Heart left ventricle (tissue), 16 donors: ENCODE measurements around the gene BPTF. TPM values are rescaled to one million over a fixed set of nuclear protein-coding genes. Genes with fewer than 3 reads are reported as not detected.

Source experiments
- ATAC-seq, 4 donors: fragments of 200-7000 bp; cut with Tn5 transposase; one replicate each; pipeline ENCODE4 v1.9.1; 2020 to 2022; ENCODE audit warnings: moderate library complexity in 4 of 4, mild to moderate bottlenecking in 3 of 4, moderate number of reproducible peaks in 1 of 4
- DNase-seq, 5 donors: peaks; one replicate each; pipeline ENCODE4 v3.0.0-alpha.2; 2020
- H3K27ac ChIP-seq, 12 donors: fragments of 200-600 bp; sonication (generic) in 4 of 12; one replicate each; pipeline versions ENCODE4 v1.5.0 to v1.8.0; 2016 to 2022; ENCODE audit warnings: mild to moderate bottlenecking in 2 of 12
- H3K27me3 ChIP-seq, 9 donors: fragments of 200-600 bp; sonication (generic) in 2 of 9; one replicate each; pipeline versions ENCODE4 v1.5.1 to v1.8.0; 2016 to 2022; ENCODE audit warnings: mild to moderate bottlenecking in 3 of 9
- H3K36me3 ChIP-seq, 9 donors: fragments of 200-600 bp; sonication (generic) in 2 of 9; one replicate each; pipeline versions ENCODE4 v1.5.0 to v1.8.0; 2018 to 2022; ENCODE audit warnings: mild to moderate bottlenecking in 2 of 9
- H3K4me1 ChIP-seq, 12 donors: fragments of 200-600 bp; sonication (generic) in 4 of 12; one replicate each; pipeline versions ENCODE4 v1.5.0 to v1.8.0; 2016 to 2022; ENCODE audit warnings: mild to moderate bottlenecking in 3 of 12
- H3K4me3 ChIP-seq, 12 donors: fragments of 200-600 bp; sonication (generic) in 4 of 12; one replicate each; pipeline versions ENCODE4 v1.5.0 to v1.8.0; 2017 to 2022; ENCODE audit warnings: mild to moderate bottlenecking in 9 of 12, moderate library complexity in 4 of 12
- H3K9me3 ChIP-seq, 12 donors: fragments of 200-600 bp; sonication (generic) in 4 of 12; one replicate each; pipeline versions ENCODE4 v1.5.0 to v1.8.0; 2016 to 2022; ENCODE audit warnings: mild to moderate bottlenecking in 1 of 12
- POLR2A ChIP-seq, 2 donors: fragments of 450-650 bp; IDR thresholded peaks; one replicate each; pipeline ENCODE4 v1.6.1; 2017; ENCODE audit warnings: antibody characterized with exemption in 2 of 2, mild to moderate bottlenecking in 2 of 2, moderate library complexity in 2 of 2
- WGBS, 4 donors: extraction: QIAGEN DNeasy Blood & Tissue Kit in 2 of 4; methylation state at CpG; one replicate each; pipeline versions ENCODE4 v1.1.5 to v1.1.7; 2013 to 2018; 5-methylcytosine and 5-hydroxymethylcytosine counted together
- intact Hi-C, 10 donors: fragments of 100-400 bp; cut with DNase I; formaldehyde crosslinking; loops; one replicate each; pipeline versions ENCODE4 v1.11.1 to v1.14.2; 2022
- polyA plus RNA-seq, 2 donors: library from polyadenylated mRNA; stranded (reverse); fragments of 200-250 nt; gene quantifications; one replicate each; pipeline ENCODE4 v1.2.3, GENCODE V29; 2013
- total RNA-seq, 9 donors: library from RNA; depleted of rRNA in 2 of 9; stranded (reverse); fragments of >200 nt in 2 of 9; fragmentation: NEBNext Ultra II Directional in 3 of 9; extraction: Animal tissue kit (Norgen Biotek cat#: 25700) in 3 of 9; gene quantifications; one replicate each; pipeline versions ENCODE4 v1.1.0 to v1.2.4, GENCODE V29; 2016 to 2023
- TF ChIP-seq, protein P1 (sequence below), 12 donors: fragments of 200-600 bp; sonication (generic) in 4 of 12; IDR thresholded peaks; one replicate each; pipeline versions ENCODE4 v1.5.0 to v1.8.0; 2018 to 2022; ENCODE audit warnings: antibody characterized with exemption in 12 of 12, mild to moderate bottlenecking in 5 of 12
- donor health status: ischemic (EF 13 %, LVEDD 7.1; RV severe dilation, severe dysfunction).
- donor health status: healthy with polysubstance abuse.
- donor health status: DM: no; HTN: yes; CAD: no.
- donor health status: DM: no; HTN: no; CAD: no.
- donor health status: ischemic (EF 25% LVEDD 6.9; RV normal size, moderate dysfunction).
- donor health status: ischemic (EF 25% LVEDD 5.7; RV mildly dilated, moderate dysfunction).
- donor health status: healthy.
- donor health status: DM: yes; HTN: yes; CAD: no.
- donor health status: ischemic (EF 35%, LVEDD 5.7; RV mildly dilated, moderate dysfunction).
- donor health status: nonischemic (EF 11% LVEDD 7.7; RV severe dilation, severe dysfunction).
- donor health status: DM: yes; HTN: yes; CAD: no.
- donor health status: PGD.
- donor health status: ischemic (EF 29% LVEDD 5.4; RV normal size, mild dysfunction).
- donor health status: nonischemic (EF 23%, LVEDD 6.1; RV moderate dilation, normal function).

Gene BPTF
- total and polyA plus RNA-seq, 11 donors = 16.7 to 96.9 (median 65.5) TPM

DNA sequence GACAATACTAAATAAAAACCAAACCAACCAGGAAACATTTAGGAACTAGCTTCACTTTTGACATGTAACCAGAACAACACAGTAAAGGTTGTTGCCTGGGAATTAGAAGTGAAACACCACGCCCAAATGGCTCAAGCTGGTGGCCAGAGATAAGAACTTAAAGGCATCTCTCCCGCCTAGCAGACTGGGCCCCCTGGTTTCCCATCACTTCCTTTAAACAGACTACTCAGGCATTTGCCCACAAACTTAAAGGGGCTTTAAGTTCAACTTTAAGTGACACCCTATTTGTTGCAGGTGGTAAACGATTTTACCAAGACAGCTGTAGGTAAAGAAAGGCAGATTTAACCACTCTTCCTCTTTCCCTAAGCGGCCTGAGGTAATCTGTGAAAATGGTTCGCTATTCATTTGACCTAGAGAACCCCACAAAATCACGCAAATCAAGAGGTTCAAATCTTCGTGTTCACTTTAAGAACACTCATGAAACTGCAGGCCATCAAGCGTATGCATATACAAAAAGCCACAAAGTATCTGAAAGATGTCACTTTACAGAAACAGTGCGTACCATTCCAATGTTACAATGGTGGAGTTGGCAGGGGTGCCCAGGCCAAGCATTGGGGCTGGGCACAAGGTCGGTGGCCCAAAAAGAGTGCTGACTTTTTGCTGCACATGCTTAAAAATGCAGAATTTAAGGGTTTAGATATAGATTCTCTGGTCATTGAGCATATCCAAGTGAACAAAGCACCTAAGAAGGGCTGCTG is 40.8 kb upstream of the BPTF start:
- Histone ChIP-seq H3K9me3 (no peaks in the 10 kb centered on the region), H3K4me1 (peaks cover 0 to 1% (median 0%) of the 10 kb centered on the region in 12 donors), H3K4me3 (no peak overlapping the region), H3K27me3 (no peaks in the 10 kb centered on the region), H3K36me3 (no peaks in the 10 kb centered on the region), H3K27ac (no peak overlapping the region)
- WGBS, 4 donors = 69 to 74% (median 72%) methylated on average over 10 of the region's 10 CpGs
- intact Hi-C loops = no loop called here
- DNase-seq = no peak
- ATAC-seq = peak in 1 of 4 donors; percentile 41
- TF ChIP-seq, protein P1, sequence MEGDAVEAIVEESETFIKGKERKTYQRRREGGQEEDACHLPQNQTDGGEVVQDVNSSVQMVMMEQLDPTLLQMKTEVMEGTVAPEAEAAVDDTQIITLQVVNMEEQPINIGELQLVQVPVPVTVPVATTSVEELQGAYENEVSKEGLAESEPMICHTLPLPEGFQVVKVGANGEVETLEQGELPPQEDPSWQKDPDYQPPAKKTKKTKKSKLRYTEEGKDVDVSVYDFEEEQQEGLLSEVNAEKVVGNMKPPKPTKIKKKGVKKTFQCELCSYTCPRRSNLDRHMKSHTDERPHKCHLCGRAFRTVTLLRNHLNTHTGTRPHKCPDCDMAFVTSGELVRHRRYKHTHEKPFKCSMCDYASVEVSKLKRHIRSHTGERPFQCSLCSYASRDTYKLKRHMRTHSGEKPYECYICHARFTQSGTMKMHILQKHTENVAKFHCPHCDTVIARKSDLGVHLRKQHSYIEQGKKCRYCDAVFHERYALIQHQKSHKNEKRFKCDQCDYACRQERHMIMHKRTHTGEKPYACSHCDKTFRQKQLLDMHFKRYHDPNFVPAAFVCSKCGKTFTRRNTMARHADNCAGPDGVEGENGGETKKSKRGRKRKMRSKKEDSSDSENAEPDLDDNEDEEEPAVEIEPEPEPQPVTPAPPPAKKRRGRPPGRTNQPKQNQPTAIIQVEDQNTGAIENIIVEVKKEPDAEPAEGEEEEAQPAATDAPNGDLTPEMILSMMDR (IDR thresholded peaks at IDR 0.05) = no peak
- no peak for TF ChIP-seq POLR2A (IDR thresholded peaks at IDR 0.05)

DNA sequence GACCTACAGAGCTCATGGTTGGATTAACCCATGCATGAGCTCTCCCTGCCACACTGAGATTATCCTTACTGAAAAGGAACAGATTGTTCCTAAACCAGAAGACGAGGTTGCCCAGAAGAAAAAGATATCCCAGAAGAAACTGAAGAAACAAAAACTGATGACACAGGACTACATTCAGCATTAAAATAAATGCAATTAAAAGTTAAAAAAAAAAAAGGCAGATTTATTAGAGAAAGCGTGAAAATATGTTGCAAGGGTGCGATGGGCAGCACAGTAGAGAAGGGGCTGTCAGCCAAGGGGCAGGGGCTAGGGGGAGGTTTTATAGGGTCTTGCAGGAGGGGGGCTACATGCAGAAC is 40.2 kb upstream of the BPTF start:
- ATAC-seq (no peak), DNase-seq (no peak)
- intact Hi-C loops = no loop called here
- Histone ChIP-seq H3K9me3 (no peaks in the 10 kb centered on the region), H3K27ac (no peak overlapping the region), H3K27me3 (no peaks in the 10 kb centered on the region), H3K36me3 (no peaks in the 10 kb centered on the region), H3K4me3 (no peak overlapping the region), H3K4me1 (no peaks in the 10 kb centered on the region)
- 92 to 96% (median 93%) methylated on average over 3 of the region's 3 CpGs for WGBS, 4 donors
- TF ChIP-seq, protein P1 (IDR thresholded peaks at IDR 0.05) = no peak

DNA sequence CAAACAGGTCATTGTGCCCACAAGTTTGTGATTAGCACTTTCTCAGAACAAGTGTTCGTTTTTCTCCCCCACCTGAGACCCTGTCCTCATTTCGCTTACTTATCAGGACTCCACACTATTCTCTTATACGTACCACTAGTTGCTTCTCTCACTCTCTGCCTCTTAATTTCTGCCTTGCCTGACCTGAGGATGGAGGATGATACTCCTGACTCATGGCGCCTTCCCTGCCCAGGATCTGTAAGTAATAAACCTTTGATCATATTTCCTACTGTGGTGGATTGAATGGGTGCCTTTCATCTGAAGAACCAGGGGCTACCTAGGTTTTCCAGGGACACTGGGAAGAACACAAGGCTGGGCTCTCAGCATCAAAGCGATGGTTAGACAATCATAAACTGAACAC is 39.8 kb upstream of the BPTF start:
- H3K27me3 ChIP-seq = no peaks in the 10 kb centered on the region
- 89 to 94% (median 92%) methylated on average over 5 of the region's 5 CpGs for WGBS, 4 donors
- DNase-seq = no peak

DNA sequence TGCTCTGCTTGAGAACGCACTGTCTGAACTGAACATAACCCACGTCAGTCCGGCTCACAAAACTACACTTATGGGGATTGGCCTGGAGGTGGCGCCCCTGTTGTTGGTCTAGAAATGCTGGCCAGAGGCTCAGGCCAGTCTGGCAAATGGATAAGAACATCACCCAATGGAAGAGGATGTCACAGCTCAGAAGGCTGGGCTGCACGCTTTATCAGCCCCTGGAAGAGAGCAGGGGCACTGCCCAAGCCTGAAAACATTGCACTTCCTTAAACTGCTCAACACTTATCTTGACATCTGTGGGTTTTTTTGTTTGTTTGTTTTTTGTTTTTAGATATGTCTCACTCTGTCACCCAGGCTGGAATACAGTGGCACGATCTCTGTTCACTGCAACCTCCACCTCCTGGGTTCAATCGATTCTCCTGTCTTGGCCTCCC is 24.8 kb upstream of the BPTF start:
- H3K4me1 ChIP-seq = peaks cover 0 to 11% (median 0%) of the 10 kb centered on the region in 12 donors
- H3K27ac ChIP-seq = no peak overlapping the region
- intact Hi-C loops = loop anchor here in 1 of 10 donors (2.0 kb wide), 1 partner anchor 24 kb away; the partner anchor contains the start of gene BPTF
- no peak overlapping the region for H3K4me3 ChIP-seq
- TF ChIP-seq POLR2A (IDR thresholded peaks at IDR 0.05) = no peak
- TF ChIP-seq, protein P1 (IDR thresholded peaks at IDR 0.05) = peak; percentile 45 to 72 (median 60)
- no peaks in the 10 kb centered on the region for H3K9me3 ChIP-seq
- H3K27me3 ChIP-seq = no peaks in the 10 kb centered on the region
- peak; percentile 73 to 81 (median 75) for DNase-seq
- peak; percentile 55 to 94 (median 94) for ATAC-seq
- 33 to 46% (median 39%) methylated on average over 7 of the region's 7 CpGs for WGBS, 4 donors
- no peaks in the 10 kb centered on the region for H3K36me3 ChIP-seq

More for the DNA sequence above, 39.8 kb upstream of the BPTF start:
- H3K4me1 ChIP-seq = no peaks in the 10 kb centered on the region
- TF ChIP-seq POLR2A (IDR thresholded peaks at IDR 0.05) = no peak
- TF ChIP-seq, protein P1 (IDR thresholded peaks at IDR 0.05) = no peak
- no peak overlapping the region for H3K4me3 ChIP-seq
- H3K9me3 ChIP-seq = no peaks in the 10 kb centered on the region
- H3K27ac ChIP-seq = no peak overlapping the region
- no peak for ATAC-seq
- intact Hi-C loops = no loop called here
- H3K36me3 ChIP-seq = no peaks in the 10 kb centered on the region
